ENCODE data around the gene TENM3.

- TF ChIP-seq CTCF (IDR thresholded peaks at IDR 0.05) (no peak), ZFX (IDR thresholded peaks at IDR 0.05; ENCODE audit: borderline replicate concordance) (no peak)
Measured at GRCh38 chr4:182454440-182455013, 211.3 kb downstream of the TENM3 start.
